Neuronal stem cell (in vitro differentiated cells): Measurements from ENCODE around the gene RAB33B.
A peak's percentile ranks its signal among the peaks of the same experiment; 100 is the strongest.

Experiments used
- DNase-seq: peaks from one replicate; pipeline ENCODE4 v3.0.0-alpha.2; 2013; ENCODE audit warnings: low spot score
- H2AFZ ChIP-seq: one replicate; pipeline ENCODE4 v1.6.1; 2013; ENCODE audit warnings: mild to moderate bottlenecking, low read length, inconsistent platforms
- H2AK5ac ChIP-seq: 2 replicates; pipeline ENCODE4 v1.6.1; 2013; ENCODE audit warnings: low read depth, mild to moderate bottlenecking, inconsistent platforms, low read length, moderate library complexity, mixed read lengths
- H2BK120ac ChIP-seq: 2 replicates; pipeline ENCODE4 v1.6.1; 2013; ENCODE audit warnings: low read depth, mild to moderate bottlenecking, inconsistent platforms, low read length, moderate library complexity, mixed read lengths
- H2BK12ac ChIP-seq: one replicate; pipeline ENCODE4 v1.6.1; 2013; ENCODE audit warnings: low read length, inconsistent platforms
- H2BK15ac ChIP-seq: 2 replicates; pipeline ENCODE4 v1.6.1; 2013; ENCODE audit warnings: mild to moderate bottlenecking, low read length, inconsistent platforms, mixed read lengths
- H2BK5ac ChIP-seq: one replicate; pipeline ENCODE4 v1.6.1; 2013; ENCODE audit warnings: inconsistent platforms, mild to moderate bottlenecking, low read length, moderate library complexity
- H3K14ac ChIP-seq: one replicate; pipeline ENCODE4 v1.6.1; 2013; ENCODE audit warnings: low read length, inconsistent platforms
- H3K18ac ChIP-seq: 2 replicates; pipeline ENCODE4 v1.6.1; 2013; ENCODE audit warnings: low read length, inconsistent platforms
- H3K23ac ChIP-seq: 2 replicates; pipeline ENCODE4 v1.6.1; 2013; ENCODE audit warnings: low read depth, mild to moderate bottlenecking, mixed read lengths, low read length, inconsistent platforms; ENCODE audit not compliant: poor library complexity
- H3K27ac ChIP-seq: replicated peaks from 3 replicates; pipeline ENCODE4 v1.5.1; 2013; ENCODE audit warnings: low read length, inconsistent platforms
- H3K27me3 ChIP-seq, 3 experiments: 2 replicates each; pipeline ENCODE4 v1.6.1; 2013; ENCODE audit warnings: low read length in 3 of 3, mild to moderate bottlenecking in 2 of 3, inconsistent platforms in 1 of 3, low read depth in 1 of 3, mixed read lengths in 1 of 3, moderate library complexity in 1 of 3; ENCODE audit not compliant: control insufficient read depth in 3 of 3, insufficient read depth in 3 of 3
- H3K36me3 ChIP-seq, 2 donors: replicated peaks in 1 of 2; 2 replicates each; pipeline ENCODE4 v1.6.1; 2013; ENCODE audit warnings: low read length in 2 of 2; ENCODE audit not compliant: control insufficient read depth in 2 of 2, insufficient read depth in 2 of 2
- H3K4ac ChIP-seq: 2 replicates; pipeline ENCODE4 v1.6.1; 2013; ENCODE audit warnings: inconsistent platforms, mild to moderate bottlenecking, low read length, moderate library complexity
- H3K4me1 ChIP-seq, 2 donors: 1 replicate in 1 of 2; 2 replicates in 1 of 2; pipeline ENCODE4 v1.6.1; 2013; ENCODE audit warnings: low read length in 2 of 2, low read depth in 1 of 2; ENCODE audit not compliant: control insufficient read depth in 2 of 2, insufficient read depth in 1 of 2
- H3K4me2 ChIP-seq: one replicate; pipeline ENCODE4 v1.6.1; 2013; ENCODE audit warnings: mild to moderate bottlenecking, low read length, inconsistent platforms; ENCODE audit not compliant: insufficient read depth, poor library complexity, severe bottlenecking
- H3K4me3 ChIP-seq, 2 donors: 2 replicates each; pipeline ENCODE4 v1.5.1; 2013; ENCODE audit warnings: low read length in 2 of 2, mild to moderate bottlenecking in 2 of 2, inconsistent platforms in 1 of 2, moderate library complexity in 1 of 2
- H3K79me1 ChIP-seq: one replicate; pipeline ENCODE4 v1.6.1; 2013; ENCODE audit warnings: low read depth, mild to moderate bottlenecking, inconsistent platforms, low read length, moderate library complexity
- H3K9ac ChIP-seq: one replicate; pipeline ENCODE4 v1.6.1; 2013; ENCODE audit warnings: mild to moderate bottlenecking, low read depth, low read length, inconsistent platforms; ENCODE audit not compliant: poor library complexity
- H3K9me3 ChIP-seq, 2 donors: replicated peaks in 1 of 2; 2 replicates each; pipeline versions ENCODE3 to v1.6.1; 2013; ENCODE audit warnings: low read length in 2 of 2, mild to moderate bottlenecking in 2 of 2, inconsistent platforms in 1 of 2, low read depth in 1 of 2, mixed read lengths in 1 of 2, moderate library complexity in 1 of 2; ENCODE audit not compliant: control insufficient read depth in 2 of 2, insufficient read depth in 1 of 2
- H4K8ac ChIP-seq: one replicate; pipeline ENCODE4 v1.6.1; 2013; ENCODE audit warnings: low read depth, mild to moderate bottlenecking, inconsistent platforms, low read length, moderate library complexity
- H4K91ac ChIP-seq: one replicate; pipeline ENCODE4 v1.6.1; 2013; ENCODE audit warnings: low read length, low read depth, mild to moderate bottlenecking, inconsistent platforms; ENCODE audit not compliant: poor library complexity
- WGBS, 2 donors: extraction: QIAGEN DNeasy Blood & Tissue Kit; methylation state at CpG; one replicate each; pipeline ENCODE4 v1.1.7; 2013; ENCODE audit warnings: missing lambda C conversion rate in 2 of 2, mixed read lengths in 1 of 2; ENCODE audit not compliant: insufficient read length in 2 of 2, insufficient replicate concordance in 1 of 2; ENCODE audit errors: extremely low coverage in 2 of 2; 5-methylcytosine and 5-hydroxymethylcytosine counted together

RAB33B gene

DNA sequence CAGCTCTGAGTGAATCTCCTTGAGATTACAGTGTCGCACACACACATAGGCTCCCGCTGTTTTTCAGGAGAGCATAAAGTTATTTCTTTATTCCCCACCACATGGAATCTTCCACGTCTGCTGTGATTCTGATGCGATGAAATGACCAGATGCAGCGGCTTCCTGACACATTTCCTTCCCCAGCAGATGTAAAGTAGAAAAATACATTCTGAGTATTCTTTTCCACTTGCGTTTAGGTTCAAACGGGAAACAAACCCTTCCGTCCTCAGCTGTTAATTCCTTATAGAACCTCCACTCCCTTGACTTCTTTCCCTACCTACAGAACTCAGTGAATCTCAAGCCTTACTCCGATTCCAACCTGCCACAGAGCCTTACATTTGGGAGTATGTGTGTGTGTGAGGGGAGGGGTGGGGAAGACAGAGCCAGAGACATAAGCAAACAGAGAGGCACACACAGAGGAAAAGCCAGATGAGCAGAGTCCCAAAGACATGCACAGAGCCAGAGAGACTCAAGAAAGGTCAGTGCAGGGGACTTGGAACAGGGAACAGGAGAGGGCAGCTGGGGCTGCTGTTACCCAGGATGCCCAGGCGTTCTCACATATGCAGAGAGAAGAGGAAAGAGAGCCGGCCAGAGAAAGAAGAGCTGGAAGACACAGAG lies 54.8 kb downstream of the RAB33B start:
- Histone ChIP-seq H3K9ac (no peak overlapping the region), H3K36me3 (peaks cover 5 to 57% of the 10 kb centered on the region in 2 donors)

DNA sequence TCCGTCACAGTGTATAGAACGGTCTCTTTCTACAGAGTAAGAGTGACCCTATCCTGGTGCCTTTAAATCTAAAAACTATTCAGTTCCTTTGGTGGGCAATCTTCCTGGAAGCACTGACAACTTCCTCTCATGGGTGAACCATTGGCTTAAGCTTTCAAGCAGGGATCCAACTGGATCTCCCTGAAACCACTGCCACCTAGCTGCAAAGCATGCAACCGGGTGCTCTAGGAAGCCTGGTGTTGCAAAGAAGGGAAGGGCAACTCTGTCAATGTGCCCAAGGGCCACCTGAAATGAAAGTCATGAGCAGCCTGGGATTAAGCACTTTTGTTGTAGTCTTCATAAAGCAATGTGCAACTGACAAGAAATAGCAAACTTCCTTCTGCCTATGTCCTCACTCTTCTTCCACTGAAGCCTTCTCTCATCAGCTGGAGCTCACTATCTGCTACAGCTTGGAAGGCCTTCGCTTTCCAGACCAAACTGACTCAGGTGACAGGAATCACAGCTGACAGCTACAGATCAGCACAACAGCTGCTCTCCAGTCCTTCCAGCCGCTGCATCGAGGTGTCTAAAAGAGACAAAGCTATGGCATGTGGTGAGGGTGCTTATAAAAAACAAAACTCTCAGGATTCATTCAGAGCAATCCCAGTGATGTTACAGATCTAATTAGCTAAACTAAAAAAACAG lies 55.9 kb downstream of the RAB33B start:
- no peak overlapping the region for H4K91ac ChIP-seq
- H2BK15ac ChIP-seq = no peak overlapping the region
- H3K4me3 ChIP-seq = no peak overlapping the region
- H4K8ac ChIP-seq = no peak overlapping the region
- no peak overlapping the region for H3K18ac ChIP-seq
- no peak overlapping the region for H2BK120ac ChIP-seq
- no peak overlapping the region for H2AK5ac ChIP-seq
- no peak overlapping the region for H3K4ac ChIP-seq
- no peaks in the 10 kb centered on the region for H3K79me1 ChIP-seq
- no peaks in the 10 kb centered on the region for H3K27me3 ChIP-seq
- H3K36me3 ChIP-seq = peaks cover 5 to 68% of the 10 kb centered on the region in 2 donors
- no peak overlapping the region for H3K27ac ChIP-seq
- no peak overlapping the region for H2BK5ac ChIP-seq
- no peak overlapping the region for H2AFZ ChIP-seq
- H3K23ac ChIP-seq = no peak overlapping the region
- peaks cover 1 to 7% of the 10 kb centered on the region in 2 donors for H3K4me1 ChIP-seq
- no CpG with 5 or more reads among the region's 6 CpGs for WGBS, 2 donors
- no peak overlapping the region for H3K4me2 ChIP-seq
- H3K14ac ChIP-seq = no peak overlapping the region
- peaks cover 0 to 2% of the 10 kb centered on the region in 2 donors for H3K9me3 ChIP-seq
- DNase-seq = no peak
- H2BK12ac ChIP-seq = no peak overlapping the region
- no peak overlapping the region for H3K9ac ChIP-seq

More for the DNA sequence above, 54.8 kb downstream of the RAB33B start:
- DNase-seq = no peak
- WGBS, 2 donors = no CpG with 5 or more reads among the region's 11 CpGs
- Histone ChIP-seq H3K27ac (no peak overlapping the region), H3K79me1 (no peaks in the 10 kb centered on the region), H2AFZ (no peak overlapping the region), H3K4me2 (no peak overlapping the region), H2BK120ac (no peak overlapping the region), H3K4me1 (peaks cover 1 to 7% of the 10 kb centered on the region in 2 donors), H3K27me3 (no peaks in the 10 kb centered on the region), H3K9me3 (peaks cover 1% of the 10 kb centered on the region in 2 donors), H3K18ac (no peak overlapping the region), H3K4ac (no peak overlapping the region), H4K91ac (no peak overlapping the region), H2AK5ac (no peak overlapping the region), H3K4me3 (no peak overlapping the region), H3K23ac (no peak overlapping the region), H2BK5ac (no peak overlapping the region), H4K8ac (no peak overlapping the region), H2BK12ac (no peak overlapping the region), H3K14ac (no peak overlapping the region), H2BK15ac (no peak overlapping the region)

DNA sequence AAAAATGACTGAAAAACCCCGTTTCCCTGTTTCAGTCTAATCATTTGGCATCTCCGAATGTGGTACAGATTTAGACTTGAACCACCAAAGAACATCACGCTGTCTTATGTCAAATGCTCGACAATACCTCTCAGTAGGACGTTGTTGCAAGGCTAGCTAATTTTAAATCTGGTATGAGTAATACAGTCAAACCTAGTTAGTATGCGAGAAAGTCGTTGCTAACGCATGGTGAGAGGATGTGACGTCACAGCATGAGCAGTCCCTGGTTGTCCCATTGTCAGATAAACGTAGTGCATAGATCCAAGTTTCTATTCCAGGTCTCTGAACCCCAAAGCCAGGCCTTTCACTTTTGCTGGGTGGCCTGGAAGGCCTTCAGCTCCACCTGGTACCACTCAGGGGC lies 57.4 kb downstream of the RAB33B start:
- no peak overlapping the region for H4K8ac ChIP-seq
- DNase-seq = no peak
- H2BK5ac ChIP-seq = no peak overlapping the region
- no peak overlapping the region for H2BK12ac ChIP-seq
- H3K9ac ChIP-seq = no peak overlapping the region
- H2BK15ac ChIP-seq = no peak overlapping the region
- no peak overlapping the region for H3K18ac ChIP-seq
- H3K79me1 ChIP-seq = no peaks in the 10 kb centered on the region
- H2AFZ ChIP-seq = no peak overlapping the region
- peaks cover 7 to 76% of the 10 kb centered on the region in 2 donors for H3K36me3 ChIP-seq
- peak overlapping the region; percentile 1 for H3K23ac ChIP-seq
- no peak overlapping the region for H2AK5ac ChIP-seq
- no peak overlapping the region for H3K27ac ChIP-seq
- WGBS, 2 donors = no CpG with 5 or more reads among the region's 10 CpGs
- H3K4me1 ChIP-seq = peaks cover 1 to 7% of the 10 kb centered on the region in 2 donors
- no peak overlapping the region for H3K4ac ChIP-seq
- no peak overlapping the region for H2BK120ac ChIP-seq
- no peaks in the 10 kb centered on the region for H3K27me3 ChIP-seq
- H3K14ac ChIP-seq = no peak overlapping the region
- no peak overlapping the region for H4K91ac ChIP-seq
- no peak overlapping the region for H3K4me2 ChIP-seq
- H3K9me3 ChIP-seq = peaks cover 0 to 2% of the 10 kb centered on the region in 2 donors
- no peak overlapping the region for H3K4me3 ChIP-seq

DNA sequence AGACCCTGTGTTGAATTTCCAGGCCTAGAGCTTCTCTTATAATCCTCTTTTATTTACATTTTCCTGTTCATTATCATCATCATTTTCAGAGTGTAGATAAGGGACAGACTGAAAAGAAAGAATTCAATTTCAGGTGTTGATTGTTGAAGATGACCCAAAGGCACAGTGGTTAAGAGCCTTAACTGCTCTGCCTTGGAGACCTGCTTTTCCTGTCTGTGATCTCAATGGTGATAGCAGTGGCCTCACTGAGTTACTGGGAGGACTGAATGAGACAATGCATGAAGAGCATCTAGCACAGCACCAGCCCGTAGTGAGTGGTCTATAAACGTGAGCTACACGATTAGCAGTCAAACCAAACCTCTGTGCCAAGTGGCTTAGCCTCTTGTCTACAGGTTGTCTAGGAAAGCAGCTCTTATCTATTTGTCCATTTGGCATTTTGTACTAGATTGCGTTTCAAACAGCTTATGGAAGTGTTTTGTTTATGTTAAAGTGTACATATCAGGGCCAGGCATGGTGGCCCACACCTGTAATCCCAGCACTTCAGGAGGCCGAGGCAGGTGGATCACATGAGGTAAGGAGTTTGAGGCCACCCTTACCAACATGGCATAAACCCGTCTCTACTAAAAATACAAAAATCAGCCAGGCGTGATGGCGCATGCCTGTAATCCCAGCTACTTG lies 60.6 kb downstream of the RAB33B start:
- H2AK5ac ChIP-seq = no peak overlapping the region
- DNase-seq = no peak
- H3K23ac ChIP-seq = no peak overlapping the region
- H3K27me3 ChIP-seq = no peaks in the 10 kb centered on the region
- no peak overlapping the region for H2BK120ac ChIP-seq
- H3K9ac ChIP-seq = no peak overlapping the region
- H3K9me3 ChIP-seq = peaks cover 0 to 2% of the 10 kb centered on the region in 2 donors
- H3K36me3 ChIP-seq = peaks cover 11 to 83% of the 10 kb centered on the region in 2 donors
- no peak overlapping the region for H3K14ac ChIP-seq
- H2AFZ ChIP-seq = no peak overlapping the region
- H4K8ac ChIP-seq = no peak overlapping the region
- no peak overlapping the region for H2BK5ac ChIP-seq
- no peak overlapping the region for H3K27ac ChIP-seq
- H3K18ac ChIP-seq = no peak overlapping the region
- no peak overlapping the region for H4K91ac ChIP-seq
- no peak overlapping the region for H3K4me2 ChIP-seq
- H3K4me3 ChIP-seq = no peak overlapping the region
- no peak overlapping the region for H2BK15ac ChIP-seq
- H3K4ac ChIP-seq = no peak overlapping the region
- peaks cover 1 to 7% of the 10 kb centered on the region in 2 donors for H3K4me1 ChIP-seq
- no peaks in the 10 kb centered on the region for H3K79me1 ChIP-seq
- WGBS, 2 donors = no CpG with 5 or more reads among the region's 8 CpGs
- H2BK12ac ChIP-seq = no peak overlapping the region
